K562 (cell line): ENCODE measurements around the gene ZDHHC8. TPM values are rescaled to one million over a fixed set of nuclear protein-coding genes. Genes with fewer than 3 reads are reported as not detected.

Source experiments
- FOXM1 ChIP-seq, 2 experiments: fragments of 450-650 bp in 1 of 2; sonication (generic) in 1 of 2; formaldehyde crosslinking in 1 of 2; IDR thresholded peaks; 2 replicates each; pipeline versions ENCODE4 v1.6.1 to v1.9.0; 2017 to 2022; ENCODE audit warnings: low read depth in 2 of 2, mild to moderate bottlenecking in 2 of 2, missing genetic modification reagents in 1 of 2, moderate library complexity in 1 of 2
- PCBP2 ChIP-seq: fragments of 200-400 bp; formaldehyde crosslinking; IDR thresholded peaks from 2 replicates; pipeline ENCODE4 v1.6.1; 2018; ENCODE audit warnings: low read length, low read depth, mild to moderate bottlenecking, moderate library complexity; ENCODE audit not compliant: poor library complexity, severe bottlenecking
- POLR2H ChIP-seq: IDR thresholded peaks from 2 replicates; pipeline ENCODE4 v1.6.1; 2016; ENCODE audit warnings: missing genetic modification characterization, low read depth, mild to moderate bottlenecking, control low read depth, missing compliant biosample characterization, moderate library complexity
- PPARD ChIP-seq: fragments of 250-450 bp; sonication (Bioruptor Pico); IDR thresholded peaks from 2 replicates; pipeline ENCODE4 v1.8.0; 2022; ENCODE audit warnings: inconsistent platforms, mild to moderate bottlenecking, moderate library complexity
- RREB1 ChIP-seq: fragments of 250-450 bp; sonication (Bioruptor Pico); IDR thresholded peaks from 2 replicates; pipeline ENCODE4 v1.4.0; 2020
- ZNF217 ChIP-seq: sonication (generic); formaldehyde crosslinking; IDR thresholded peaks from 2 replicates; pipeline ENCODE4 v1.8.0; 2022; ENCODE audit warnings: mild to moderate bottlenecking, missing genetic modification reagents
- ZNF277 ChIP-seq: fragments of 250-450 bp; sonication (Bioruptor Pico); IDR thresholded peaks from 2 replicates; pipeline ENCODE4 v1.8.0; 2022; ENCODE audit warnings: inconsistent platforms, mild to moderate bottlenecking, moderate library complexity, borderline replicate concordance
- ZNF449 ChIP-seq: fragments of 250-450 bp; sonication (Bioruptor Pico); IDR thresholded peaks from 2 replicates; pipeline ENCODE4 v1.8.0; 2022; ENCODE audit warnings: moderate library complexity, mild to moderate bottlenecking, inconsistent platforms
- ZNF561 ChIP-seq: fragments of 450-650 bp; formaldehyde crosslinking; conservative IDR thresholded peaks from 2 replicates; pipeline ENCODE4 v1.4.0; 2020; ENCODE audit warnings: mild to moderate bottlenecking, moderate library complexity
- ZNF695 ChIP-seq: fragments of 450-650 bp; formaldehyde crosslinking; IDR thresholded peaks from 2 replicates; pipeline ENCODE4 v1.4.0; 2020; ENCODE audit warnings: mild to moderate bottlenecking, moderate library complexity
- ZNF740 ChIP-seq, 3 experiments: fragments of 200-800 bp in 1 of 3; sonication (Bioruptor generic) in 1 of 3; sonication (generic) in 1 of 3; formaldehyde crosslinking in 1 of 3; IDR thresholded peaks; 2 replicates each; pipeline versions ENCODE4 v1.6.1 to v1.8.0; 2016 to 2022; ENCODE audit warnings: mild to moderate bottlenecking in 2 of 3, missing compliant biosample characterization in 2 of 3, missing genetic modification characterization in 2 of 3, missing genetic modification reagents in 1 of 3
- polyA plus RNA-seq, 8 experiments: library from polyadenylated mRNA; depleted of rRNA in 4 of 8; stranded (reverse) in 5 of 8; unstranded in 3 of 8; fragments of >200 nt; fragmentation: Nextera tagmentation in 2 of 8; fragmentation: Illumina TruSeq in 1 of 8; extraction: Ambion mirVana in 2 of 8; extraction: Trizol in 1 of 8; gene quantifications; 2 replicates each; pipeline versions ENCODE4 v1.2.1 to v1.2.3, GENCODE V29; 2011 to 2014; ENCODE audit warnings: inconsistent platforms in 1 of 8, missing spikeins in 1 of 8
- total RNA-seq, 7 experiments: library from RNA; depleted of rRNA in 6 of 7; stranded (reverse); fragments of >200 nt in 6 of 7; fragmentation: Illumina TruSeq in 2 of 7; extraction: Trizol in 2 of 7; gene quantifications; 2 replicates each; pipeline versions ENCODE4 v1.2.1 to v1.2.3, GENCODE V29; 2011 to 2021; ENCODE audit warnings: low replicate concordance in 1 of 7
- TF ChIP-seq, protein P1 (sequence below): fragments of 450-650 bp; IDR thresholded peaks from 2 replicates; pipeline ENCODE4 v1.6.1; 2016; ENCODE audit warnings: borderline replicate concordance

ZDHHC8 gene
- total and polyA plus RNA-seq, 9 of the 15 experiments (the other 6 are each of a cell fraction or from before 2014, with no cell fraction given) = 0.04 to 109 (median 16.4) TPM

GRCh38 chr22:20128902-20129746, 2.5 kb upstream of the ZDHHC8 start (continued):
- TF ChIP-seq ZNF449 (CRISPR knock-in tag) (no peak), PPARD (CRISPR knock-in tag) (no peak), ZNF695 (CRISPR knock-in tag) (peak; percentile 85; the same call in 1 of the 2 replicates), RREB1 (CRISPR knock-in tag) (peak; percentile 90), ZNF740 (CRISPR knock-in tag; IDR thresholded peaks at IDR 0.05) (no peak), ZNF740 (tag; IDR thresholded peaks at IDR 0.05) (no peak), FOXM1 (IDR thresholded peaks at IDR 0.05; ENCODE audit: low read depth) (no peak), FOXM1 (CRISPR knock-in tag; IDR thresholded peaks at IDR 0.05; ENCODE audit: low read depth) (no peak), PCBP2 (no peak), ZNF277 (no peak), ZNF217 (CRISPR knock-in tag) (no peak), ZNF561 (CRISPR knock-in tag) (0 out of 2 replicates have a peak, but pooled peaks have one; percentile 44), POLR2H (tag) (no peak)
- TF ChIP-seq, protein P1, sequence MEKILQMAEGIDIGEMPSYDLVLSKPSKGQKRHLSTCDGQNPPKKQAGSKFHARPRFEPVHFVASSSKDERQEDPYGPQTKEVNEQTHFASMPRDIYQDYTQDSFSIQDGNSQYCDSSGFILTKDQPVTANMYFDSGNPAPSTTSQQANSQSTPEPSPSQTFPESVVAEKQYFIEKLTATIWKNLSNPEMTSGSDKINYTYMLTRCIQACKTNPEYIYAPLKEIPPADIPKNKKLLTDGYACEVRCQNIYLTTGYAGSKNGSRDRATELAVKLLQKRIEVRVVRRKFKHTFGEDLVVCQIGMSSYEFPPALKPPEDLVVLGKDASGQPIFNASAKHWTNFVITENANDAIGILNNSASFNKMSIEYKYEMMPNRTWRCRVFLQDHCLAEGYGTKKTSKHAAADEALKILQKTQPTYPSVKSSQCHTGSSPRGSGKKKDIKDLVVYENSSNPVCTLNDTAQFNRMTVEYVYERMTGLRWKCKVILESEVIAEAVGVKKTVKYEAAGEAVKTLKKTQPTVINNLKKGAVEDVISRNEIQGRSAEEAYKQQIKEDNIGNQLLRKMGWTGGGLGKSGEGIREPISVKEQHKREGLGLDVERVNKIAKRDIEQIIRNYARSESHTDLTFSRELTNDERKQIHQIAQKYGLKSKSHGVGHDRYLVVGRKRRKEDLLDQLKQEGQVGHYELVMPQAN = no peak
